ENCODE results near the gene AMFR.

DNA sequence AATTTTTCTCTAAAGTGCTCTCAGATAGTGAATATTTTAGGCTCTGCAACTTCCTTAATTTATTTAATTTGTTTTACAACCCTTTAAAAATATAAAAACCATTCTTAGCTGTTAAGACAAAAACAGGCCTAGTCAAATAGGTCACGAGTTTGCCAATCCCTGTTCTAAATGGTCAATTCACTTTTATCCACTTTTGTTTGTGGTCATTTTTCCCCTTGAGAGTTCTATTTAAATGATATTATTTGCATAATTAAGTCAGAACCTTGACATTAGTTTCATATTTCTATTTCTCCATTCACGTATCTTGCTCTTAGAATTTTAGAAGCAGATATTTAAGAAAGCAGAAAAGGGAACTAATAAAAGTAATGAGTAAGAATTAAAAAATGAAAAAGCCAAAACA lies 4.0 kb downstream of the AMFR start:
- TF ChIP-seq, protein P1, sequence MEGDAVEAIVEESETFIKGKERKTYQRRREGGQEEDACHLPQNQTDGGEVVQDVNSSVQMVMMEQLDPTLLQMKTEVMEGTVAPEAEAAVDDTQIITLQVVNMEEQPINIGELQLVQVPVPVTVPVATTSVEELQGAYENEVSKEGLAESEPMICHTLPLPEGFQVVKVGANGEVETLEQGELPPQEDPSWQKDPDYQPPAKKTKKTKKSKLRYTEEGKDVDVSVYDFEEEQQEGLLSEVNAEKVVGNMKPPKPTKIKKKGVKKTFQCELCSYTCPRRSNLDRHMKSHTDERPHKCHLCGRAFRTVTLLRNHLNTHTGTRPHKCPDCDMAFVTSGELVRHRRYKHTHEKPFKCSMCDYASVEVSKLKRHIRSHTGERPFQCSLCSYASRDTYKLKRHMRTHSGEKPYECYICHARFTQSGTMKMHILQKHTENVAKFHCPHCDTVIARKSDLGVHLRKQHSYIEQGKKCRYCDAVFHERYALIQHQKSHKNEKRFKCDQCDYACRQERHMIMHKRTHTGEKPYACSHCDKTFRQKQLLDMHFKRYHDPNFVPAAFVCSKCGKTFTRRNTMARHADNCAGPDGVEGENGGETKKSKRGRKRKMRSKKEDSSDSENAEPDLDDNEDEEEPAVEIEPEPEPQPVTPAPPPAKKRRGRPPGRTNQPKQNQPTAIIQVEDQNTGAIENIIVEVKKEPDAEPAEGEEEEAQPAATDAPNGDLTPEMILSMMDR (IDR thresholded peaks at IDR 0.05) = no peak
- no peak for TF ChIP-seq POLR2A (IDR thresholded peaks at IDR 0.05)
